ENCODE data around the gene PANK1.

PANK1 gene

DNA sequence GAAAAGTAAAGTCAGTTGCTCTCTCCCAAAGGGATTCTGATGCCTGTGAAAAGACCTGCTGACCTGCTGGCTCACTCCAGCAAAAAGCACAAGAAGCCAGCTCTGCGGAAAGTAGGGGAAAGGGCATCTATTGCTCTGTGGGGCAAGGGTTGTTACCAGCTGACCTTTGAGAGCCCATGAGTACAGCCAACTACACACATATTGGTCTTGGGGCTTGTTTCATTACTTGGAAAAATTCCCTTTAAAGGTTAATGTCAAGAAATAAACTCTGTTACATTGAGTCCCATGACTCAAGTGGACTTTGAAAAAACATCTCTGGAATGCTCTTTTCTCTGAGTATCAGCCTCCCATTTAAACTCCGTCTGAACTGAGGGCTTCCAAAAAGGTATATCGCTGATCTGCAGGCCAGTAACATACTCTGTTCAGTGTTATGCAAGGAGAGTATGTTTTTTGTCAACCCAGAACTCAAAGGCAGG, 53.2 kb downstream of the PANK1 start:
- TF ChIP-seq, protein P1, sequence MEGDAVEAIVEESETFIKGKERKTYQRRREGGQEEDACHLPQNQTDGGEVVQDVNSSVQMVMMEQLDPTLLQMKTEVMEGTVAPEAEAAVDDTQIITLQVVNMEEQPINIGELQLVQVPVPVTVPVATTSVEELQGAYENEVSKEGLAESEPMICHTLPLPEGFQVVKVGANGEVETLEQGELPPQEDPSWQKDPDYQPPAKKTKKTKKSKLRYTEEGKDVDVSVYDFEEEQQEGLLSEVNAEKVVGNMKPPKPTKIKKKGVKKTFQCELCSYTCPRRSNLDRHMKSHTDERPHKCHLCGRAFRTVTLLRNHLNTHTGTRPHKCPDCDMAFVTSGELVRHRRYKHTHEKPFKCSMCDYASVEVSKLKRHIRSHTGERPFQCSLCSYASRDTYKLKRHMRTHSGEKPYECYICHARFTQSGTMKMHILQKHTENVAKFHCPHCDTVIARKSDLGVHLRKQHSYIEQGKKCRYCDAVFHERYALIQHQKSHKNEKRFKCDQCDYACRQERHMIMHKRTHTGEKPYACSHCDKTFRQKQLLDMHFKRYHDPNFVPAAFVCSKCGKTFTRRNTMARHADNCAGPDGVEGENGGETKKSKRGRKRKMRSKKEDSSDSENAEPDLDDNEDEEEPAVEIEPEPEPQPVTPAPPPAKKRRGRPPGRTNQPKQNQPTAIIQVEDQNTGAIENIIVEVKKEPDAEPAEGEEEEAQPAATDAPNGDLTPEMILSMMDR (IDR thresholded peaks at IDR 0.05; ENCODE audit: borderline replicate concordance, insufficient read depth, low read depth, low read length), result no peak
- no peak overlapping the region for H3K4me3 ChIP-seq (ENCODE audit: low read depth, low read length)

DNA sequence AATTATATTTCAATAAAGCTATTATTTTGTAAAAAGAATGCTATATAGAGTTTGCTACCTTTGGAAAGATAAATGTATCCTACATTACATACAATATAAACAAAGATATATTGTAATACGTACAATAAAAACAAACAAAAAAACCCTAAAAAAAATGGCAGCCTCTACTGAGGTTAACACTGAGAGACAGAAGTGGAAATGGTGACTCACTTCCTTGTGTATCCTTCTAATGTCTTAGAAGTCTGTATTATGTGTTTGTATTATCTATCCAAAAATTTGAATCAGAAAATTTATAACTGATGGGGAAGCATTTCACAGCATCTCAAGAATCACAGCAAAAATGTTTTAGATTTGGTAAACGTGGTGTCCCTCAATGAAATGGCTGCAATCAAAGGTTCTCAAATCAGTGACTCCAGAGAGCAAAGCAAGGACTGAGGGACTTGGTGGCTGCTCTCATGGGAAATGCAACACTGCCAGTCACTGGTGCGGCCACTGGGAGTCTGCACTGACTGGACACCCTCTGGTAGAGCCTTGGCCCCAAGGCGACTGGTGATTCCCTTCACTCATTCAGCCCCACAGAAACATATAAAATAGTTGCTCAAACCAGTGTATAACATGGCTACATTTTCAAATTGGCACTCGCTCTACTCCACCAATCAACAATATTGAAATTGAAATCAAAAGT, 53.8 kb downstream of the PANK1 start:
- H3K4me3 ChIP-seq (ENCODE audit: low read depth, low read length), result no peak overlapping the region
- TF ChIP-seq, protein P1 (IDR thresholded peaks at IDR 0.05; ENCODE audit: borderline replicate concordance, insufficient read depth, low read depth, low read length), result no peak

DNA sequence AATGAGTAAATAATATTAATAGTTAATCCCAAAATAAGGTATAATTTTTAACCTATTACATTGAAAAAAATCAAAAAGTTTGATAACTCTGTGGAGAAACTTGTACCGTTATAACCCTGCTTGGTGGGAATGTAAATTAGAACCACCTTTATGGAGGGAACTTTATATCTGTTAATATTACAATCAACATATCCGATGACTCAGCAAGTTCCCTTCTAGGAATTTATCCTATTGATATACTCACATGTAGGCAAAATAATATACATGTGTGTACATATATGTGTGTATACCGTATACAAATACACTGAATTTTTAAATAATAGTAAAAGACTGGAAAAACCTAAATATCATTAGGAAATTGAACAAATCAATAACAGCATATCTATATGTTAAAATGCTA, 54.7 kb downstream of the PANK1 start:
- TF ChIP-seq, protein P1 (IDR thresholded peaks at IDR 0.05; ENCODE audit: borderline replicate concordance, insufficient read depth, low read depth, low read length), result no peak
- no peak overlapping the region for H3K4me3 ChIP-seq (ENCODE audit: low read depth, low read length)

DNA sequence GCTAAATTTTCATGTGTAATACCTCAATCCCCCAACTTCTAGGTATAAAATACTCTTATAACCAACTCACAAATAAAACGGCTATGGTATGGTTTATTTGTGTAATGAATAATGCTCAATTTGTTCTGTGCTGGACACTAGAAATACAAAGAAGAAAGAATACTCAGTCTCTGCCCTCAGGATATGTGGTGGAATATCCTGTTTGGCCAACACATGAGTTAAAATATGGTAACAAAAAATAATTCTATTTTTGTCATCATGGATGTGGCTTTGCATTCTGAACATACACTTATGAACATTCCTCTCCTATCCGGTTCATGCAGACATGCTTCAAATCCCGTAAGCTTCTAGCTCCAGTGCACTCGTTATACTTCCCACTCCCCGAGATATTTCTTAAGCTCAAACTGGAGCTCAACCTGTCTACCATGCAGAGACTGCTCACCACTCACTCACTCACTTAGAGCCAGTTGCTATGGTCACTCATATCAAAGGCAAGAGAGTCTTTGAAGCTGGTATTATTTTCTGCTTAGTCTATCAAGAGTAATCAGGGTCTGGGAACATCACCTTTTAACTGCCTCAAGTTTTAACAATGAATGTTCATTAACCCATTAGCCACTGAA, 55.8 kb downstream of the PANK1 start:
- TF ChIP-seq, protein P1 (IDR thresholded peaks at IDR 0.05; ENCODE audit: borderline replicate concordance, insufficient read depth, low read depth, low read length), result no peak

DNA sequence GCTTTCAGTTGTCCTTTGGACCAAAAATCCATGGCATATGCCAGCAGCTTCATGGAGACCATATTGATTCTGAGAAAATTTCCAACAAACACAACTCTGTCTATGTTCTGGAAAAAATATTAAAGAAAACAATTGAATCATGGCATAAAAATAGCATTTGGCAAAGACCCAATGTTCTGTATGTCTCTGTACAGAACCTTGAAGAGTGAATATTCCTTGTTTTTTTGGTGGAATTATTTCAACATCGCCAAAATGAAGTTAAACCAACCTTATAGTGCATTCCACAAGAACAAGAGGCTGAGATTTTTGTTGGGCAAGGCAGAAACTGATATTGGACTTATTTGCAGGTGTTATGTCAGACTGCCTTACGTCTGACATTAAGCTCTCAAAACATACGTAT, 56.4 kb downstream of the PANK1 start:
- no peak overlapping the region for H3K4me3 ChIP-seq (ENCODE audit: low read depth, low read length)
- TF ChIP-seq, protein P1 (IDR thresholded peaks at IDR 0.05; ENCODE audit: borderline replicate concordance, insufficient read depth, low read depth, low read length), result no peak

More for the DNA sequence above, 55.8 kb downstream of the PANK1 start:
- H3K4me3 ChIP-seq (ENCODE audit: low read depth, low read length), result no peak overlapping the region

DNA sequence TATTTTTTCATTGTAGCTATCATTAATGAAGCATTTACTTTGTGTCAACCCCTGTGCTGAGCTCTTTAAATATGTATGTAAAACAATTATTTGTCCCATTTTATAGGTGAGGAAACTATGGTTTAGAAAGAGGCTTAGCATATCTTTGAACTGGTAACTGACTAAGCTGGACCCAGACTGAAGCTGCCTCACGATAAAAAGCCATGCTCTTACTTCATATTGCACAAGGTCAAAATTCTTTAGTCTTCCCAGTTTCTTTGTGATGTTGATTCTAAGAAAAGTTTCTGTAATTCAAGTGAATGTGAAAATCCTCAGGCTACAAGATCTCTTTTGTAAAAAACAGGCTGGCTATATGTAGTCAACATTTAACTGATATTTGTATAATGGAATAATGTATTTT, 63.0 kb downstream of the PANK1 start:
- TF ChIP-seq, protein P1 (IDR thresholded peaks at IDR 0.05; ENCODE audit: borderline replicate concordance, insufficient read depth, low read depth, low read length), result no peak
- no peak overlapping the region for H3K4me3 ChIP-seq (ENCODE audit: low read depth, low read length)

DNA sequence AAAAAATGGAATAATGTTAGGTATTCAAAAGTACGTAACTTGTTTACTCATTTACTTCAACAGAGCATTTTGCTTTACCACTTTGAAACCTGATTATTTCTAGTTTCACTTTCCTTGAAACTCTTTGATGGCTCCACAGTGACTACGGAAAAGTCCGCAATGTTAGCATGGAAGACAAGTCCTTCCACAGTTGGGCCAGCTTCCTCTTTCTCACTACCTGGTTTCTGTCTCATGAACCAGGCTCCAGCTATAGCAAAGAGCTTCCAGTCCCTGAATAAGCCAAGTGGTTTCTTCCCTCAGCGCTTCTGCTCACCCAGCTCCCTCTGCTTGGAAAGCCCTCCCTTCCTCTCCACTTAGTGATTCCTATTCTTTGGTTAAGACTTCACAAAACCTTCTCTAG, 64.8 kb downstream of the PANK1 start:
- TF ChIP-seq, protein P1 (IDR thresholded peaks at IDR 0.05; ENCODE audit: borderline replicate concordance, insufficient read depth, low read depth, low read length), result no peak
- H3K4me3 ChIP-seq (ENCODE audit: low read depth, low read length), result no peak overlapping the region

Data from GM12875 (cell line).